ENCODE results near the gene TCF12. TPM values are rescaled to one million over a fixed set of nuclear protein-coding genes. Genes with fewer than 3 reads are reported as not detected.

The TCF12 gene
- total RNA-seq, 1 experiment from 2014 or later = 102 TPM

GRCh38 chr15:57330619-57331340 is 412.3 kb downstream of the TCF12 start:
- no peaks in the 10 kb centered on the region for H3K4me1 ChIP-seq (ENCODE audit: control insufficient read depth, insufficient read depth, low read length)
- no peaks in the 10 kb centered on the region for H3K36me3 ChIP-seq (ENCODE audit: control insufficient read depth, insufficient read depth, low read length)
- in situ Hi-C loops (cut with HindIII; ENCODE audit: low pct_unique_long_range_greater_than_20kb, low sequenced_read_pairs) = no loop called here
- TF ChIP-seq REST (IDR thresholded peaks at IDR 0.05; ENCODE audit: insufficient read depth in 1 of 2, low read depth in 2 of 2, low read length in 1 of 2) (no peak), TCF7L2 (IDR thresholded peaks at IDR 0.05; ENCODE audit: low read depth, low read length) (no peak), CTCF (IDR thresholded peaks at IDR 0.05) (no peak), POLR2AphosphoS5 (IDR thresholded peaks at IDR 0.05; ENCODE audit: low read depth, low read length) (no peak), SIN3A (IDR thresholded peaks at IDR 0.05; ENCODE audit: borderline replicate concordance, insufficient read depth, low read depth, low read length) (no peak)
- POLR2A ChIA-PET = interaction anchor here (0.5 kb wide), 1 partner anchor 1808 kb away, joined by 4 read pairs; no protein-coding TSS in a partner anchor
- H3K4me3 ChIP-seq (ENCODE audit: low read depth in 2 of 2, low read length in 2 of 2) = no peak overlapping the region
- DNase-seq (ENCODE audit: low read depth, low spot score) (no peak), ATAC-seq (no peak)
- H3K9me3 ChIP-seq (ENCODE audit: control insufficient read depth, insufficient read depth, low read depth, low read length) = no peaks in the 10 kb centered on the region
- BruUV-seq (replicated peaks) = no TSS peak
- intact Hi-C loops (cut with micrococcal nuclease; ENCODE audit: unreplicated experiment) = no loop called here
- no peak overlapping the region for H3K27ac ChIP-seq (ENCODE audit: low read length)
- CTCF ChIA-PET = no interaction called here
- 0 out of 2 replicates have a peak, but pooled peaks cover 3% of the 10 kb centered on the region for H3K27me3 ChIP-seq (ENCODE audit: control insufficient read depth, insufficient read depth, low read length)

GRCh38 chr15:57332326-57332725 is 413.9 kb downstream of the TCF12 start:
- no TSS peak for BruUV-seq (replicated peaks)
- DNase-seq (ENCODE audit: low read depth, low spot score) (no peak), ATAC-seq (no peak)
- no peaks in the 10 kb centered on the region for H3K36me3 ChIP-seq (ENCODE audit: control insufficient read depth, insufficient read depth, low read length)
- H3K27ac ChIP-seq (ENCODE audit: low read length) = no peak overlapping the region
- no peaks in the 10 kb centered on the region for H3K4me1 ChIP-seq (ENCODE audit: control insufficient read depth, insufficient read depth, low read length)
- POLR2A ChIA-PET = no interaction called here
- no peak overlapping the region for H3K4me3 ChIP-seq (ENCODE audit: low read depth in 2 of 2, low read length in 2 of 2)
- intact Hi-C loops (cut with micrococcal nuclease; ENCODE audit: unreplicated experiment) (no loop called here), in situ Hi-C loops (cut with HindIII; ENCODE audit: low pct_unique_long_range_greater_than_20kb, low sequenced_read_pairs) (no loop called here)
- H3K9me3 ChIP-seq (ENCODE audit: control insufficient read depth, insufficient read depth, low read depth, low read length) = no peaks in the 10 kb centered on the region
- no peak for TF ChIP-seq TCF7L2 (IDR thresholded peaks at IDR 0.05; ENCODE audit: low read depth, low read length)
- no peak for TF ChIP-seq SIN3A (IDR thresholded peaks at IDR 0.05; ENCODE audit: borderline replicate concordance, insufficient read depth, low read depth, low read length)
- no peak for TF ChIP-seq REST (IDR thresholded peaks at IDR 0.05; ENCODE audit: insufficient read depth in 1 of 2, low read depth in 2 of 2, low read length in 1 of 2)
- TF ChIP-seq CTCF (IDR thresholded peaks at IDR 0.05) = no peak
- no peak for TF ChIP-seq POLR2AphosphoS5 (IDR thresholded peaks at IDR 0.05; ENCODE audit: low read depth, low read length)
- H3K27me3 ChIP-seq (ENCODE audit: control insufficient read depth, insufficient read depth, low read length) = 0 out of 2 replicates have a peak, but pooled peaks cover 3% of the 10 kb centered on the region
- CTCF ChIA-PET = interaction anchor here (1.4 kb wide), 1 partner anchor 195 kb away, joined by 6 read pairs; no protein-coding TSS in a partner anchor
